ENCODE data around the gene IL10RB.

- TF ChIP-seq CTCF (IDR thresholded peaks at IDR 0.05) (no peak), EP300 (IDR thresholded peaks at IDR 0.05) (peak; percentile 10), POLR2A (IDR thresholded peaks at IDR 0.05; ENCODE audit: low read depth) (peak; percentile 20)
These were observed at the start of gene IL10RB for GRCh38 chr21:33266050-33266788.

All from esophagus muscularis mucosa (tissue), 4 donors.